Cerebellar nuclear complex (tissue), 1 donor: ENCODE data around the gene GANC.
"Not testable (repeated sequence)": the region's sequence is repeated elsewhere in the genome, so short reads cannot be mapped to it uniquely, and the experiment has no call there.

ENCODE experiments used
- DNase-seq, 2 experiments: peaks; one replicate each; lab custom pipeline; 2025; lab: John Stamatoyannopoulos, UW

The GANC gene

DNA sequence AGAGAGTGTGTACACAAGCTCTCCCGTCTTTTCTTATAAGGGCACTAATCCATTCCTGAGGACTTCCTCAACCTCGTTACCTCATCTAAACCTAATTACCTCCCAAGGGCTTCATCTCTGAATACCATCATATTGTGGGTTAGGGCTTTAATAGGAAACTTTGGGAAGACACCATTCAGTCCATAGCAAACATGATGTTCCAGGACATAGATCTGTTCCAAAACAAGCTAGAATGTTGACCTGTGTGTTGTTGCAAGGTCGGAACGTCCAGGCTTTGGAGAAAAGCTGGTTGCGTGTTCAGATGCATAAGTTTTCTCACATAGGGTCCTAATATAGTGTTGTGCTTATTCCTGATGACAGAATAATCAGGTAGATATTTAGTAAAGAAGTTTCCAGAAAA is 9.9 kb downstream of the GANC start:
- DNase-seq, result no peak

DNA sequence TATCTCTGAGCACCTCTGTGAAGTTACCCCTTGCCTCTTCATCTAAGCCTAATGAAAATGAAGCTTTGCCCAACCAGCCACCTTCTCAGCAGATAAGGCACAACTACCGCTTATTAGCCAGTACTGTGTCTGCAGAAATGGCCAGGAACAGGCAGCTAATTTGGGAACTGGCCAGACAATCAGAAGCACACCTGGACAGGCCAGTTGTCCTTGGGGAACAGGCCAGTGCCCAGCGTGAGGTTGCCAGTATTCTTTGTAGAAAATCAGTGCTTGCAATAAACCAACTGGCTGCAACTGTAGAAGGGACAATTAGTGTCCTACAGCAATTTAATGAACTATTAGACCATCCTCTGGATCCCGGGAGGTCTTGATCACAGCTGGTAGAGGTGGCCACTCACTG is 10.7 kb downstream of the GANC start:
- DNase-seq, result no peak

DNA sequence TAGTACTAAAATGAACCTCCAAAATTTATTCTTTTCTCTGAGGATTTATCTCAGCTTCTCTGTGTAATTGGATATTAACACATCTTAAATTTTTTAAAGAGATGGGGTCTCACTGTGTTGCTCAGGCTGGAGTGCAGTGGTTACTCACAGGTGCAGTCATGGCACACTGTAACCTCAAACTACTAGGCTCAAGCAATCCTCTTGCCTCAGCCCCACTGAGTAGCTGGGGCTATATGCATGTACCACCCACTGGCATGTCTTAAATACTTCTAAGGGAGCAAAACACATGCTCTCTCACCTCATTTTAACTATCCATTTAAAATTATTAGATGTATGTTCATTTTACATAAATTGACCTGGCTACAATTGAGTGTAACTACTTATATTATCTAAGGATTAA is 11.6 kb downstream of the GANC start:
- DNase-seq, result no peak

DNA sequence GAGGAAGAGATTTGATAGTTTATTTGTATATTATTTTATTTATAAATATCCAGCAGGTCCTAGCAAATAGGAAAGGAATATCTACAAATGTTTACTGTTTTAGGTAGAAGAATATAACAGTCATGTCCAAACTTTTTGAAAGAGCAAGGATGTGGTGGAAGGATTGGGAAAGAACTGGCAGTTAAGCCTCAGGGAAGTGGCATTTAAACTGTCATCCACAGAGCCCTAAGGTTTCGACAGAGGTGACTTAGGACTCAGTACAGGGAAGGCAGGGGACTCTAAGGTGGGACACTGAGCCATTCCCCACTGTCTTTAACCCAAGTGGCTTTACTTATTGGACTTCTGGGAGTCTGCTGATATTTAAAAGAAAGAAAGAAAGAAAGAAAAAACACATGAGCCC is 12.0 kb downstream of the GANC start:
- no peak for DNase-seq

DNA sequence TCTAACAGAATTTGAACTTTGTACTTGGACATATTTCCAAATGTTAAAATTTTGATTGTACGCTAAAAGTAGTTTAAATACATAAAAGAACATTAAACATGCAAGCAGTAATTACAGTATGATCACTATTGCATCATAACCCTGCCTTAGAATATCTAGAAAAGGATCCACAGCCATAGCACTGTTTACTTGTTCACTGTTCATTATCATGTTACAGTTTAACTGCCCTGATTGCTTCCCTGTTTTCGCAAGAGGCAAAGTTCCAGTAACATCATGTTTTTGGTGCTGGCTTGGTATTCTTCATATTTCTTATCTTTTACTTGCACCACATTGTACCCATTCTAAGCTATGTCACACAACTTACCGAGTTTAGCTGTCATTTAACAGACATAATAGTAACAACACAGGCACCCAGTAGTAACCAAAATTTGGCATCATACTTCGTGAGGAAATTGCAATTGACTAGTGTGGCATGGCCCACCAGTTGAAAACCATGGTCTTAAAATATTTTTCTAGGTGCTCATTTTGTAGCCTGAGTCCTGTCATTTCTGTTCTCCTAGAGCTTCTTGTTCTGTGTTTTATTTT is 13.5 kb downstream of the GANC start:
- DNase-seq, result no peak

DNA sequence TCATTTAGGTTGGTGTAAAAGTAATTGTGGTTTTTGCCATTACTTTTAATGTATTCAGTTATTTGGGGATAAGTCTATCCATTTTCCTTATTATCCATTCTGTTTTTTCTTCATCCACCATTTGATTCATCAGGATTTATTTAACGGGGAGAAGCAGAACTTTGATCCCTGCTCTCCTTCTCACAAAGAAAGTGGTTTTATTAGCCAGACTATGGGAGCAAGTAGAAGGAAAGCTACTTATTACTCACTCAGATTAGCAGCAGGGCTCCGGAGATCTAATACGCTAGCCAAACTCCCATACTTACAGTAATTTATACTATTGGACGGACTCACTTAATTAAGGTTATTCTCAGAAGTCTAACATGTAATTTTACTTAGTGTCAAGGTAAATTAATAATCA is 14.9 kb downstream of the GANC start:
- DNase-seq, result no peak

DNA sequence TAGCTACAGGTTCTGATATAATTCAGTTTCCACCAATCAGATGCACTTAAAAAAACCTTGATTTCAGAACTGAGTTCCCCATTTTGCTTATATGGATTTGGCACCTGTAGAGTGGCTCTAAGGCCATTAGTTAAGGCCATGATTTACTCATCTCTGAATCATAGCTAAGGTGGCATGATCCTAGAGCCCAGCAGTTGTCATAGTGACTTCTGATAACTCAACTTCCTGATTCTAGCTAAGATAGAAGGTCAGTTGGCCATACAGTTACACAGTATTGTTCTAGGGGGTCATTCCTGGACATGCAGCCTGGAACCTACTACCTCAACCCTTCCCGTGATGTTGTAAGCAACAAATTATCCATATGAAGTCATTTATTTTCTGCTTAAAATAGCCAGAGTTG is 16.2 kb downstream of the GANC start:
- DNase-seq, result no peak

DNA sequence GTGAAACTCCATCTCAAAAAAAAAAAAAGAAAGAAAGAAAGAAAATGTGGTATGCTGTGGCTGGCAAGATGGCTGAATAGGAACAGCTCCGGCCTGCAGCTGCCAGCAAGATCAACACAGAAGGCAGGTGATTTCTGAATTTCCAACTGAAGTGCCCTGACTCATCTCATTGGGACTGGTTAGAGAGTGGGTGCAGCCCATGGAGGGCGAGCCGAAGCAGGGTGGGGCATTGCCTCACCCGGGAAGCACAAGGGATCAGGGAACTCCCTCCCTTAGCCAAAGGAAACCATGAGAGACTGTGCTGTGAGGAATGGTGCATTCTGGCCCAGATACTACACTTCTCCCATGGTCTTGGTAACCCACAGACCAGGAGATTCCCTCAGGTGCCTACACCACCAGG is 28.0 kb downstream of the GANC start:
- not testable (repeated sequence) for DNase-seq

DNA sequence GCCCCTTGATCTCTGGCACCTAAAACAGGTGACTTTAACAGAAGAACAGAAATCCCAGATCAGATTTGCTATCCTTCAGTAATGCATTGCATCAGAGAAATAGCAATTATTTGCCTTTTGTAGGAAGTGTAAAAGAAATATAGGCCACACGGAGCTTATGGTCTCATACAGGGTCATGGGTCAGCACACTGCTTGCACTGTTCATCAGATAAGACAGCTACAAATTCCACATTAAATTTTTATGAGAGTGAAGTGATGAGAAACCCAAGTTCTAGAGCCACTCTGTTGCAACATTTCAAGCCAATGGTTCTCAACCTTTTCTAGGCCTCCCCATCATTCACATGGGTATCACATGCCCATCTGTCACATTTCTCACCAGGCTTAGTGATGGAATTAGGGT is 33.7 kb downstream of the GANC start:
- DNase-seq, result no peak

DNA sequence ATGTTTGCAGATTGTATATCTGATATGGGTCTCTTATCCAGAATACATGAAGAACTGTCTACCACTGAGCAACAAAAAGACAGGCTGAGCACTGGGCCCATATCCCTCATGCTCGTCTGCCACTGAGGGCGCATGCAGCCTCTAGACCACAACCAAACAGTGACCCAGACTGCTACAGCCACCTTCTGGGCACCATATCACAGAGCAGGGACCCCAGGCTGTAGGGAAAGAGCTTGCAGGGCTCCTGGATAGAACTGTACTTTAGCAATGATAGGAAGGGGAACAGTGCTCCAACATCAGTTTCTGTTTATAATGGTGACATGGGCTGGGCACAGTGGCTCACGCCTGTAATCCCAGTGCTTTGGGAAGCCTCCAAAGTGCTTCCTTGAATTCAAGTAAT is 40.5 kb downstream of the GANC start:
- DNase-seq, result no peak

DNA sequence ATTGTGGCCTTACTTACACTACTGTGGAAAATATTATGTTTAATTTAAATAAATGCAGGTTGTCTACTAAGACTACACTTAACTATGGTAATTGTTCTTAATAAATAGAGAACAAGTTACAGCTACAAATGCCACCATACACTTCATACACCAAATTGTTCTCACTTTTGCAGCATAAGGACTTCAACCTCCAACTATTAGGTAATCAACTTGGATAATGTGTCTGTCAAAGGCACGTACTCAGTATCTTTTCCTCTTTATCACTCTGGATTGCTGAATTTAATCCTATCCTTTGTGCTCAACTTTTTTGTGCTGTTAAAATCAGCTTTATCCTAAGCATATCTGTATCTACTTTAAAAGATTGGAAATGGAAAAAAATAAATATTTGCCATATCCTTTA is 41.8 kb downstream of the GANC start:
- no peak for DNase-seq

DNA sequence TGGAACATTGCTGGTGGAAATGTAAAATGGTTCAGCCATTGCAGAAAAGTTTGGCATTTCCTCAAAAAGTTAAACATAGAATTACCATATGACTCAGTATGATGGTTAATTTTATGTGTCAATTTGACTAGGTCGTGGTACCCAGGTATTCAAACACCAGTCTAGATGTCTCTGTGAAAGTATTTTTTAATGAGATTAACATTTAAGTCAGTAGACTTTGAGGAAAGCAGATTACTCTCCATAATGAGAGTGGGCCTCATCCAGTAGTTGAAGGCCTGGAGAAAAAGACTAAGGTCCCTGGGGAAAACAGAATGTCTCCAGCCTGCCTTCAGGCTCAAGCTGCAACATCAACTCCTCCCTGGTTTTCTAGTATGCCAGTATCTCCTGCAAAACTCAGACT is 42.5 kb downstream of the GANC start:
- no peak for DNase-seq

DNA sequence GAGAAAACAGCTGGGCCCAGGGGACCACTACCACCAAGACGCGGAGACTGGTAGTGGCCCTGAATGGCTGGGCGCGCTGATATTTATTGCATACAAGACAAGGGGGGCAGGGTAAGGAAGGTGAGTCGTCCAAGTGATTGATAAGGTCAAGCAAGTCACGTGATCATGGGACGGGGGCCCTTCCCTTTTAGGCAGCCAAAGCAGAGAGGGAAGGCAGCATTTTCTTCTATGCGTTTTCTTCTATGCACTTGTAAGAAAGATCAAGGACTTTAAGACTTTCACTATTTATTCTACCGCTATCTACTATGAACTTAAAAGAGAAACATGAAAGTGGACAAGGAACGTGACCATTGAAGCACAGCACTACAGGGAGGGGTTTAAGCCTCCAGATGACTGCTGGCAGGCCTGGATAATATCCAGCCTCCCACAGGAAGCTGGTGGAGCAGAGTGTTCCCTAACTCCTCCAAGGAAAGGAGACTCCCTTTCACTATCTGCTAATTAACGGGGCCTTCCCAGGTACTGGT is 43.3 kb downstream of the GANC start:
- DNase-seq, result not testable (repeated sequence)

DNA sequence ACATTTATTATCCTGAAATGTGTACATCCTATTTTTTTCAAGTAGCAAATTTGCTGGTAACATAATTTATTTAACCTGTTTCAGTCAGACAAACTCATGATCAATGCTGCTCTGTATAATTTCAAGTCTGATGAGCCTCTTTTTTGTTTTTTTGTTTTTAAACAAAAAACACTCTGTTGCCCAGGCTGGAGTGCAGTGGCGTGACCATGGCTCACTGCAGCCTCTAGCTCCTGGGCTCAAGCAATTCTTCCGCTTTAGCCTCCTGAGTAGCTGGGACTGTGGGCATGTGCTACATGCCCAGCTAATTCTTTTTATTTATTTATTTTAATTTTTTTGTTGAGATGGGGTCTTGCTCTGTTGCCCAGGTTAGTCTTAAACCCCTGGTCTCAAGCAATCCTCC is 46.2 kb downstream of the GANC start:
- DNase-seq, result no peak

DNA sequence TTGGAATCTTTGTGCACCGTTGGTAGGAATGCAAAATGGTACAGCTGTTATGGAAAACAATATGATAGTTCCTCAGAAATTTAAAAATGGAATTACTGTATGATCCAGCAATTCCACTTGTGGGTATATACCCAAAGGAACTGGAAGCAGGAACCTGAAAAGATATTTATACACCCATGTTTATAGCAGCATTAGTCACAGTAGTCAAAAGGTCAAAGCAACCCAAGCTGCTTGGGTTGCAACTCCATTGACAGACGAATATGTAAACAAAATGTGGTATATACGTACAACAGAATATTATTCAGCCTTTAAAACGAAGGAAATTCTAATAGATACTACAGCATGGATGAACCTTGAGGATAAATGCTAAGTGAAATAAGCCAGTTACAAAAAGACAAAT is 51.3 kb downstream of the GANC start:
- no peak for DNase-seq

DNA sequence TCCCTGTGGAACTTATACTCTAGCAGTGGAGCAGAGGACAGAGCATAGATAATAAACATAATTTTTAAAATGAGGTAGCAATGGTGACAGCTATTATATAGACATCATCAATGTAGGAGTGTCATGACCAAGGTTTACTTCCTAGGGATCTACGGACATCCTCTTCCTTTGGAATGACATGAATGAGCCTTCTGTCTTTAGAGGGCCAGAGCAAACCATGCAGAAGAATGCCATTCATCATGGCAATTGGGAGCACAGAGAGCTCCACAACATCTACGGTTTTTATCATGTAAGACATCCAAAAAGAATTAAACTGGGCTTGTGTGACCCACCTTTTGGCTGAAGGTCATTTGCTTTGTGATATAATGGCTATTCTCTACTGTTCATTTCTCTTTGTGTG is 56.2 kb downstream of the GANC start:
- DNase-seq, result no peak

DNA sequence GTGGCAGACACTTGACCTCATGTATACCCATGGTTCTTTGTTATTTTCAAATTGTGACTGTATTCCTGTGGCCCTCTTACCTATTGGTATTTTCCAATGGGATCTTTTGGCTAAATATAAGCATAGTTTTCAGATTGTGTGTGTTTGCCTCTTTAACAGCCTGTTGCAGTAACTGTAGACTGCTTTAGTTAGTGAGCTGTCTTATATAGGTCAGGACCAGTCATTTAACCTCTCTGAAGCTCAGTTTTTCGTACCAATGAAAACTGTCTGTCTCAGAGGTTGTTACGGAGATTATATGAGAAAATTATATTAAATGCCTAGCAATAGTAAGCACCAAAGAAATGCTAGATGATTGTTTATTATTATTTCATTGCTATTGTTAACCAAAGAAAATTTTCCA is 57.0 kb downstream of the GANC start:
- no peak for DNase-seq

DNA sequence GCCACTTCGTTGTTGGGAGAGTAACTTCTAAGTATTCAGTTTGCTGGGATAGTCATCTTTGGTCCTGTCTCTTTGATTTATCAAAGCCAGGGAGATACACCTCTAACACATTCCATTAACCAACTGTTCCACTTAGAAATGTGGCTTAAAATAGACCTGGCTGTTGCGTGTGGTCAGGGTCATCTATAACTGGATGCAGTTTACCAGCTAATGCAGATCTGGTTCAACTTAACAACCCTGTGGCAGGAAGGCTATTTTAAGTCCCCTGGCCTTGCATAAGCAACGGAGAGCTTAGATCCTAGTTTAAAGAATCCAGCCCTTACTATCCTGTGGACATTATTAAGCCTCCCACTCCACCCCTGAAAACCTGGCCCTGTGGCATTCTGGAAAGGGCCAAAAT is 58.2 kb downstream of the GANC start:
- DNase-seq, result no peak

DNA sequence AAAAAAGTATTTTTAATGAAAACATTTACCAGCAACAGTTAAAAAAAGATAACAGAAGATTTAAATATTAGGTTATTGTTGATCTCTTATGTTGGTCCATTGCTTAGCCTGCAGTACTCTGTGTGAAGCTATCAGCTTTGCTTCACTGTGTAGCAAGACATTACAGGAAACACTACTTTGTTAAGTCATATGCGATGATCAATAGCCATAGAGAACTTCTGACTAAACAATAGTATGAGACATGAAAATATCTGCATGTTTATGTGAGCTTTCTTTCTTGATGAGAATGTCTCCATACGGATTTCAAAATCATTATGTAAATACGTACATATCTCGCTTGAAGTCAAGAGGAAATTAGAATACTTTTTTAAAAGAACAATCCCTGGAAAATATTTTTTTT is 59.3 kb downstream of the GANC start:
- no peak for DNase-seq

DNA sequence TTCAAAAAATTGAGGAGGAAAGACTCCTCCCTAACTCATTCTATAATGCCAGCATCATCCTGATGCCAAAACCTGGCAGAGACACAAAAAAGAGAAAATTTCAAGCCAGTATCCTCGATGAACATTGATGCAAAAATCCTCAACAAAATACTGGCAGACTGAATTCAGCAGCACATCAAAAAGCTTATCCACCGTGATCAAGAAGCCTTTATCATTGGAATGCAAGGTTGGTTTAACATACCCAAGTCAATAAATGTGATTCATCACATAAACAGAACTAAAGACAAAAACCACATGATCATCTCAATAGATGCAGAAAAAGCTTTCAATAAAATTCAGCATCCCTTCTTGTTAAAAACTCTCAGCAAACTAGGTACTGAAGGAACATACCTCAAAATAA is 62.1 kb downstream of the GANC start:
- no peak for DNase-seq

DNA sequence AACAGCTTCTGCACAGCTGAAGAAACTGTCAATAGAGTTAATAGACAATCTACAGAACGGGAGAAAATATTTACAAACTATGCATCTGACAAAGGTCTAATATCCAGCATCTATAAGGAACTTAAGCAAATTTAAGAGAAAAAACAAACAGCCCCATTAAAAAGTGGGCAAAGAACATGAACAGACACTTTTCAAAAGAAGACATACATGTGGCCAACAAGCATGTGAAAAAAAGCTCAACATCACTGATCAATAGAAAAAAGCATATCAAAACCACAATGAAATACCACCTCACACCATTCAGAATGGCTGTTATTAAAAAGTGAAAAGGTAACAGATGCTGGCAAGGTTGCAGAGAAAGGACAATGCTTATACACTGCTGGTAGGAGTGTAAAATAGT is 63.6 kb downstream of the GANC start:
- not testable (repeated sequence) for DNase-seq

DNA sequence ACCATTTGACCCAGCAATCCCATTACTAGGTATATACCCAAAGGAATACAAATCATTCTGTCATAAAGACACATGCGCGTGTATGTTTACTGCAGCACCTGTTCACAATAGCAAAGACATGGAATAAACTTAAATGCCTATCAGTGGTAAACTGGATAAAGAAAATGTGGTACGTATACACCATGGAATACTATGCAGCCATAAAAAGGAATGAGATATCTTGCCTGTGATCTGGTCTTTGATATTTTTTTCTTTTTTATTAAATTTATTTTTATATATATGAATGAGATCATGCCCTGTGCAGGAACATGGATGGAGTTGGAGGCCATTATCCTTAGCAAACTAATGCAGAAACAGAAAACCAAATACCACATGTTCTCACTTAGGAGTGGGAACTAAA is 64.1 kb downstream of the GANC start:
- not testable (repeated sequence) for DNase-seq

DNA sequence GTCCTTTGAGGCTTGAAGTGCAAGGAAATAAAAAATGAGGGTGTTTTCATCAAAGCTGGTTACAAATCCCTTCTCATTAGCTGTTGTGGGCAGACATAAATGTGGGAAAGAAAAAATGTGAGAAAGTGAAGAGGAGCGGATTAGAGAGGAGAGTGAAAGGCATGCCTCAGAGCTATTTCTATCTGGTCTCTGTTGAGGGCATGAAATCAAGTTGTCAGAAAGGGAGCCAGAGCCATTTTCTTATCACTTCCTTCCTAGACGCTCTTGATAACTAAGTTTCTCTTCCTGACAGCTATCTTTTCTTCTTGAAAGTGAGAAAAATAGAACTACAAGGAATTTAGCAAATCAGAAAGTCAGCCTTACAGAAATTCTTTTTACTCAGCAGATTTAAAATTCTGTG is 65.5 kb downstream of the GANC start:
- no peak for DNase-seq

DNA sequence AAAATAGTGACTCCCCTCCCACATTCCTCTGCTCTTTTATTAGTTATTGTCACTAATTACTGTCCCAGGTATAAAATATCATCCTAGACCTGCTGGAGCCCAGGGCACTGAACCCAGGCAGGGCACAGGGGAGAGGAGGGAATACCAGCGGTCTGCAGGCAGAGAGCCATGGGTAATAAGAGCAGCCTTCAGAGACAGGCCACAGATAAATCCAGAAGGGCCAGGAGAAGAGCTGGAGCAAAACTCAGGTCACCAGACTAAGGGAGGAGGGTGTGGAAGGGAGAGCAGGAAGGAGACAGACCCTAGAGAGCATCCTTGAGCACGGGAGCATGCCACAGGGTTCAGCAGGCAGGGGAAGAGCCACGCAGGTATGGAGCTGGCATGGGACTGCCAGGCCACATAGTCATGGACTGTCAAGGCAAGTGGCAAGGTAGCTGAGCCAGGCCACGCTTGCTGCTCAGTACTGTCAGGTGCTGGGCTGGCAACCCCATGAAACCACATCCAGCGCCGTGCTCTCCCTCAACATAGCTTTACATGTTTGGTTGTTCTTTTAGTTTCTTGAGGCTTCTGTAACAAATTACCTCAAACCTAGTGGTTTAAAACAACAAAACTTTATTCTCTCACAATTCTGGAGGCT is 70.7 kb downstream of the GANC start:
- DNase-seq, result no peak
